CD1c-positive myeloid dendritic cell (primary cell): Measurements from ENCODE around the gene EEFSEC.

Experiments
- DNase-seq: peaks from one replicate; pipeline ENCODE4 v3.0.0-alpha.2; 2016; ENCODE audit errors: extremely low spot score

EEFSEC gene

GRCh38 chr3:128427175-128427857 lies 274.0 kb downstream of the EEFSEC start:
- DNase-seq: no peak

DNA sequence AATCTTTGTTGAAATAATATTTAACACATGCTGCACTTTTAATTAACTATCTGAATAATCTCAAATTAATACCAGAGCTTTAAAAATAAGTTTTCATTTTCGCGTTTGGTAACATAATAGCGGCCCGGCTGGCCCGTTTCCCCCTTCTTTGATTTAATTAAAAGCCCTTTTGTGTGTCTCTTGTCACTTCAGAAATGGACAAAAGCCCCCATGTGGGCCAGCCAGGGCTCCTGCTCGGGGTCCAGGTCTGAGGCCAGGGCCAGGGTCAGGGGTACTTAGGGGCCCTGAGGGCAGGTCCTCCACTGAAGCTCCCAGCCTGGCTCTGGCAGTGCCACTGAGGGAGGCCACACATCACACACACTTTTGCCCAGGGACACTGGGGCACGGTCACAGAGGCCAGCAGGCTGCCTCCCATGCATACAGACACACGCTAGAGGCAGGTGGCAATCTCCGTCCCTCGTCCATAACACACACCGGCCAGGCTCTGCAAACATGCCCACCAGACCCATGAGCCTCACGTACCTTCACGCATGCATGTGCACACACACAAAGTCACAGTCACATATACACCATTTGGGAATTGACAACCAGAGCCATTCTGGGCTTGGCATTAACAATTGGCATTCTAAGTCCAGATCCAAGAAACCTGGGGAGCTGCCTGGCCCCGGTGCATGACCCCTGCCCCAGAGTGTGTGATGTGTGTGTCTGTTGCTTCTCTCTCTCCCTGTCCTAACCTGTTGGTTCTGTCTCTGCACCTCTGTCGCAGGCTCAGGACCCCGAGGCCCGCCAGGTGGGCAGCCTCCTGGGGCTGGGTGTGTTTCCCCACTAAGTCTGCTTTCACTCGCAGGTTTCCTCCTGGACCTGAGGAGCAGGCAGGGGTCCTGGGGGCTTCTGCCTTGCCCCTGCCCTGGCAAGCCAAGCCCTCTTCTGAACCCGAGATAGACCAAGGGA lies 274.9 kb downstream of the EEFSEC start:
- no peak for DNase-seq

GRCh38 chr3:128429275-128429674 lies 276.0 kb downstream of the EEFSEC start:
- DNase-seq: no peak

DNA sequence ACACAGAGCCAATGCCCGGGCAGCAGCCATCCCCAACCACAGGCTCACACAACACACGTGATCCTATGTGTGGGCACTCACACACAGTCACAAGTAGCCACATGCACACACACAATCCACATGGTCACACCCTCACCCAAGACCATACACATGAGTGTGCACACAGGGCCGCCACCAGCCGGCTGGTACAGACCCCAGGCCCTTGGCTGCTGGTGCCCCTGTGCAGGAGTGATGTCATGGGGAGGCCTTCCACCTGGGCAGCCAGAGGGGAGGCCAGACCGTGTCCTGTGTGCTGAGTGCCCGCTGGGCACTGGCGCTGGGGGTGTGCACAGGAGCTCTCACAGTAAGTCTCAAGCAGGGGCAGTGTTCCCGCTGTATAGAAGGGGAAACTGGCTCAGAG lies 276.5 kb downstream of the EEFSEC start:
- DNase-seq: no peak

DNA sequence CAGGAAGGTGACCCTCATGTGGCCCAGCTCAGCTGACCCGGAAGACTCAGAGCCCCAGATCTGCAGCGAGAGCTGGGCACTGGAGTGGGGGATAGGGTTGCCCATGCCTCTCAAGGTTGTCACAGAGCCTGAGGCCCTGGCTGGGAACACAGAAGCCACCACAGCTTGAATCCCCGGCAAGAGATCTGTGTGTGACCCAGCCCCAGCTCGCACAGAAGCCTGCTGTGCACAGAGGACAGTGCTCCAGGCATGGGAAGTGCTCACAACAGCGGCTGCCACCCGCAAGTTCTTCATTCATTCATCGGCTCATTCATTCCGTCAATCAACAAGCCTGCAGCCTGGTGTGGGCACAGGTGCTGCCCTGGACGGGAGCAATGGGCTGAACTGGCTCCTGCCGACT lies 277.0 kb downstream of the EEFSEC start:
- no peak for DNase-seq

- no peak for DNase-seq
Measured at GRCh38 chr3:128430731-128431130, 277.4 kb downstream of the EEFSEC start.

DNA sequence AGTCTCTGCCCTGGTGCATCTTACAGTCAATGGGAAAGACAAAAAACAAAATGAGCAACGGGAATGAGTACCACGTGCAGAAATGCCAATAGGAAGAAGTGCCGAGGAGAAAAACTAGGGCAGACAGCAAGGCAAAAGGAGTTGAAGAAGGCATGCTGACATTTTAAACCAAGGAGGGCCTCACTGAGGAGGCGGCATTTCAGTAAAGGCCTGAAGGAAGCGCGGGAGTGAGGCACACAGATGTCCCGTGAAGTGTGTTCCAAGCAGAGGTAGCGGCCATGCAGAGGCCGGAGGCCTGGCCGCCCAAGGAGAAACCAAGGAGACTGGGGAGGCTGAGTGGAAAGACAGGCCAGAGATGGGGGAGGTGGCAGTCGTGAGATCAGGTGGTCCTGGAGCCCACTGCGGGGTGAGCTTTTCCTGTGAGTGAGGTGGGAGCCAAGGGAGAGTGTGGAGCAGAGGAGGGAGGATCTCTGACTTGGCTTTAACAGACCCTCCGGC lies 278.6 kb downstream of the EEFSEC start:
- no peak for DNase-seq

GRCh38 chr3:128432301-128432970 lies 279.2 kb downstream of the EEFSEC start:
- DNase-seq: no peak

- no peak for DNase-seq
Measured at GRCh38 chr3:128432971-128433836, 279.9 kb downstream of the EEFSEC start.

GRCh38 chr3:128433837-128434165 lies 280.5 kb downstream of the EEFSEC start:
- DNase-seq: no peak

DNA sequence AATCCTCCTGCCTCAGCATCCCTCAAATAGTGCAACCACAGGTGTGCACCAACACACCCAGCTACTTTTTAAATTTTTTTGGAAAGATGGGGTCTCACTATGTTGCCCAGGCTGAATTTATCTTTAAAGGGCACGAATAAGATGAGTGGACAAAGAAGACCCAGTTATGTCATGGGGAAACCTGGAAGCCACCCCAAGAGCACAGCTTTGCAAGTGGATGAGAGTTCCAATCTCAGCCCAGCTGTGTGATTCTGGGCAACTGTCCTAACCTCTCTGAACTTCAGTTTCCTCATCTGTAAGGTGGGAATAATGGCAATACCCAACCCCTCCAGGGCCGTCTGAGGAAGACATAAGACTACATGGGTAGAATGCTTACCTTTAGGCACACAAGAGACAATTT lies 281.2 kb downstream of the EEFSEC start:
- DNase-seq: no peak

GRCh38 chr3:128435058-128435457 lies 281.8 kb downstream of the EEFSEC start:
- no peak for DNase-seq

GRCh38 chr3:128435561-128435960 lies 282.3 kb downstream of the EEFSEC start:
- DNase-seq: no peak

DNA sequence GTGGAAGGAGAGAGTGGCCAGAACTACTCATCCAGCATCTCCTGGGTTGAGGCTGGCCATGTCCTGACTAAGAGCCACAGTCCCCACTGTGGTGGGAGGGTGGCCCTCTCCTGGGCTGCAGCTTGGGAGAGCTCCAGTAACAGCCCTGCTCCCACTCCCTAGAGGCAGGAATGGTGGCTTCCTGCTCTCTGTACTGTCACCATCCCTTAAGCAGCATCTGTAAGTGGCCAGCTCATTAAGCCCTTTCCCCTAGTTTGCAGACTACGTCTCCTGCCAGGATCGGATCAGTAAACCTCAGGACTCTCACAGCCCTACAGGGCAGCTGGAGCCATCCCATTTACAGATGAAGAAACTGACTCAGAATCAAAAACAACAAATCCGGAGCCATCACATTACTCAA lies 282.9 kb downstream of the EEFSEC start:
- no peak for DNase-seq

DNA sequence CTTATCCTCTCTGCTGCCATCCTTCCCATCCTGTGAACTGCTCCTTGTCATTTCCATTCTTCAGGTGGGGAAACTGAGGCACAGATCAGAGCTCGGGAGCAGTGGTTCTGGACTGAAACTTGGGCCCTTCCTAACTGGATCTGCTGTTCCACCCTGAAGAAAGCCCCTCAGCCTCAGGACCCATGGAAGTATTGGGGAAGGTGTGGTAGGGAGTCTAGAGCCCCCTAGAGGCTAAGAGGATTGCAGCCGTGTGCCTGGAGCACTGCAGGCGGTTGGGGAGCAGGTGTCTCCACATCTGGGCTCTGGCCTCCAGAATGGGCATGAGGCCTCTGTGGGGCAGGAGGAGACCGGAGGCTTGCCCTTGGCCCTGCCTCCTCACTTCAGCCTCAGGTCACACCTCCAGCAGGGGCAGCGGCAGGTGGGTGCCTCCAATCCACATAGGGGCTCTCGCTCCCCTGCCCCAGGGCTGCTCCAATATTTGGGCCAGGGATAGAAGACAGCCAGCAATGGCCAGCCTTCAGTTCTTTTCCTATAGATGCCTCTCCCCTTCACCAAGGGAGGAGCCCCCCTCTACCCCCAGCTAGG lies 285.3 kb downstream of the EEFSEC start:
- no peak for DNase-seq

DNA sequence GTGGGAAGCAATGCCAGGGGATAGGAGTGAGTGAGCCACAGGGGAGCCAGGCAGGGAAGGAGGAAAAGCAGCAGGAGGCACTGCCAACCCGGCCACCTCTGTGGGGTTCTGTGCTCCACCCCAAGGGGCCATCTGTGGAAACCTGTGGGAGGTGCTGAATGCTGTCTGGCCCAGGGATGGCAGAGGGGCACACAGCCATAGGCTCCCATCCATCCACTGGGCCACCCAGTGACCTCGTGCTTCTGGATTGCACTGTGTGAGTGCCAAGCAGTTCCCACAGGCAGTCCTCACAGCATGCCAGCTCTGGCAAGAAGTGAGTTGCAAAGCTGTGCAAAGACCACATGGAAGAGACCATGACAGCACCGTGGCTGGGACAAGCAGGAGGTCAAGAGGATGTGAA lies 285.9 kb downstream of the EEFSEC start:
- DNase-seq: no peak

DNA sequence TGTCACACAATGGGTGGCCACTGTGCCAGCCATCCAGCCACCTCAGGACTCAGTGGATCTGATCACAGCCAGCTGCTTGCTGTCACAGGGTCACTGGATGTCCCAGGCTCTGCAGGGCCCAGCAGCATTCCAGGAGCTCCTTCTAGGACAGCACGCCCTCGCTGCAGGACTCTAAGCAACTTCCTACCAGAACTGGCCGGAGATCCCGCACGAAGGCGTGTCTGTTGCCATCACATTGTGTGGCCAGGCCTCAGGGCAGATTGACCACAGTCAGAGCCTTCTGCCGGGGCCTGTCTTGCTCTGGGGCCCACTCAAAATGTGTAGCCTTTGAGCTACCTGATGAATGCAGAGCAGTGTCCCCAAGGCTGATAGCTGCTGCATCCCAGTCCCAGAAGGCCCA lies 288.8 kb downstream of the EEFSEC start:
- no peak for DNase-seq

- no peak for DNase-seq
Measured at GRCh38 chr3:128442949-128443348, 289.7 kb downstream of the EEFSEC start.

- DNase-seq: no peak
Measured at GRCh38 chr3:128443771-128444170, 290.5 kb downstream of the EEFSEC start.

- DNase-seq: no peak
Measured at GRCh38 chr3:128445357-128445756, 292.1 kb downstream of the EEFSEC start.

GRCh38 chr3:128446821-128447220 lies 293.5 kb downstream of the EEFSEC start:
- no peak for DNase-seq
